Neural progenitor cell (in vitro differentiated cells): ENCODE results near the gene TEX51.

Source experiments
- EZH2phosphoT487 ChIP-seq: fragments of 200-600 bp; sonication (generic); IDR thresholded peaks from 2 replicates; pipeline ENCODE4 v1.6.1; 2017; ENCODE audit warnings: antibody characterized with exemption
- TF ChIP-seq, protein P1 (sequence below): fragments of 200-600 bp; sonication (generic); IDR thresholded peaks from 2 replicates; pipeline ENCODE4 v1.5.1; 2017; ENCODE audit warnings: antibody characterized with exemption, mild to moderate bottlenecking

DNA sequence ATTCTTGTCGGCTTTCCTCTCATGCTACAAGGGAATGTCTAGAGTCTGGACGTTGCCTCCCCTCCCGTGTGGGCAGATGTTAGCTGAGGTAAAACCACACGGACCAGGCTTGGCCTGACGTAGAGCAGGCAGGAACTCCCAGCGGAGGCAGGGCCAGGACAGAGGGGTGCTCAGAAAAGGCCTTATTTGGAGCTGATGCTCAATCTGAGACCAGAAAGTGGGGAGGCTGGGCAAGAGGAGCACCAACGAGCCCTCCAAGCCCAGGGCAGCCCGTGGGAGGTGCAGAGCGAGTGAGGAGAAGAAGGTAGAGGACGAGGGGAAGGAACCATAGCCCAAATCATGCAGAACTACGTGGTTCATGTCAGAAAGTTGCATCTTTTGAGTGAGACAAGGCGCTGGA, 9.0 kb downstream of the TEX51 start:
- TF ChIP-seq, protein P1, sequence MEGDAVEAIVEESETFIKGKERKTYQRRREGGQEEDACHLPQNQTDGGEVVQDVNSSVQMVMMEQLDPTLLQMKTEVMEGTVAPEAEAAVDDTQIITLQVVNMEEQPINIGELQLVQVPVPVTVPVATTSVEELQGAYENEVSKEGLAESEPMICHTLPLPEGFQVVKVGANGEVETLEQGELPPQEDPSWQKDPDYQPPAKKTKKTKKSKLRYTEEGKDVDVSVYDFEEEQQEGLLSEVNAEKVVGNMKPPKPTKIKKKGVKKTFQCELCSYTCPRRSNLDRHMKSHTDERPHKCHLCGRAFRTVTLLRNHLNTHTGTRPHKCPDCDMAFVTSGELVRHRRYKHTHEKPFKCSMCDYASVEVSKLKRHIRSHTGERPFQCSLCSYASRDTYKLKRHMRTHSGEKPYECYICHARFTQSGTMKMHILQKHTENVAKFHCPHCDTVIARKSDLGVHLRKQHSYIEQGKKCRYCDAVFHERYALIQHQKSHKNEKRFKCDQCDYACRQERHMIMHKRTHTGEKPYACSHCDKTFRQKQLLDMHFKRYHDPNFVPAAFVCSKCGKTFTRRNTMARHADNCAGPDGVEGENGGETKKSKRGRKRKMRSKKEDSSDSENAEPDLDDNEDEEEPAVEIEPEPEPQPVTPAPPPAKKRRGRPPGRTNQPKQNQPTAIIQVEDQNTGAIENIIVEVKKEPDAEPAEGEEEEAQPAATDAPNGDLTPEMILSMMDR = no peak
- TF ChIP-seq EZH2phosphoT487 = no peak
